LoVo (cell line): Measurements from ENCODE around the gene DSCAM.

Experiments used
- DNase-seq: peaks from one replicate; pipeline ENCODE4 v3.0.0-alpha.2; 2016; ENCODE audit warnings: low spot score

DSCAM gene

GRCh38 chr21:40667967-40668366, 179.0 kb downstream of the DSCAM start:
- no peak for DNase-seq

GRCh38 chr21:40662889-40663288, 184.1 kb downstream of the DSCAM start:
- no peak for DNase-seq

GRCh38 chr21:40660461-40660860, 186.5 kb downstream of the DSCAM start:
- DNase-seq: no peak

DNA sequence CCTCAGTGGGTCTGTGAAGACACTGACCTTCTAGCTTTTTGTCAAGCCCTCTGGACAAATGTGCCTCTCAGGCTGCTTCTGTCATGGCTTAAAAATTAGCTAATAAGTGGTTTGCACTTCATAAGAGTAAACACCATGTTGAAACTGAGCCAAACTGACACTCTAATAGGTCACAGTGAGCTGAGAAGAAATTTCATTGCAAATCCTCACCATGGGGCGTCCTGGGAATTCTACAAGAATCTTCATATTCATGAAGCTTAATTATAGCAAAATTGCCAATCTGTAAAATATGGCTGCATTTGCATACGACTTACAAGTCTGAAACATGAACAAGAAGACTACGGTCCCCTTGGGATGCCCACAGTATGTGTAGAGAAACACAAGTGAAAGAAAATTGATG, 188.6 kb downstream of the DSCAM start:
- no peak for DNase-seq

DNA sequence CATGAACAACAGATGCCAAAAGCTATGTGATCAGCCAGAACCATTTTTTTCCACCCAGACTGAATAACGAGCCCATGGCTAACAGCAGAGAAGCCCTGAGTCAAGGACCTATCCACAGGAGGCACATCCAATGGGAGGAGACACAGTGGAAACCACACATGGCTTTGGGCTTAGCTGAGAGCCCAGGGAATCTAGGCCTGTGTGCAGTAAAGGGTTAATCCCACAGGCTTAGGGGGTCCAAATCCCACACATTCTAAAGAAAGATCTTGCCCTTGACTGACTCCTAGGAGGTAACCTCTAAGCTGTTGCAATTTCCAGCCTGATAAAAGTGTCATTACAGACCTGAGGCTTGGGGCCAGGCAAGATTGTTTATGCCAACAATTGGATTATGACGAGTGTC, 194.5 kb downstream of the DSCAM start:
- DNase-seq: no peak

GRCh38 chr21:40647706-40648105, 199.3 kb downstream of the DSCAM start:
- no peak for DNase-seq

DNA sequence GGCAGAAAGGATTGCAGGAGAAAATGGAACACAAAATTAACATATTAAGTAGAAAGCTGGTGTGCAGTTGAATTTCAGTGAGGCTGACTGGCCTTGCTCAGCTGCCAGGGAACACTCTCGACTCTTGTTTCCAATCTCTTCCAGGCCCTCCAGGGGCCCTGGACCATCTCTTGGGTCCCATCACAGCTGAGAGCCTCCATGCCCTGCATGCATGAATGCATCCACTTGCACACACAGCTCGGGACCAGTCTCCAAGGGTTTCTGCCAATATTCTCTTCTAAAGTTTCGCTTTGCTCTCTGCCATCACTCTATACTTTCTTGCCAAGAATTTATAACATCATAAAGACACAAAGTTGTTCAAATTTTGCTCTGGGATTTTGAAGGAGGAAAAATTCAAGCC, 200.3 kb downstream of the DSCAM start:
- DNase-seq: no peak

DNA sequence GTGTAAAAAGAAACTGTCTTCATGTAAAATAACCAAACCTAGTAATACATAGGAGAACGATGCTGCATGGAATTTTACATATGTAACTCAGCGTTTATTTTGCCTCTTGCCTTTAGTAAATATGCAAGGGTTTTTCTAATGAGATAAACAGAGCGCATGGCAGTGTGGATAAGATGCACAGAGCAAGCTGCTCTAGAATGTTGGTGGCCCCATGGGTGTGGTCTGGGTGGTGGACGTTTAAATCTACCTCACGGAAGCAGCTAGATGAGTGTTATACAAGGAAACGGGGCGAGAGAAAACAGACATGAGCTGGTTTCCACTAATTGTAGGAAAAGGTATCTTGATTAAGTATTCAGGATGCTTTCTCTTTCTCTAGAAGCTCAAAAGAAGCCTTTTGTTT, 205.9 kb downstream of the DSCAM start:
- DNase-seq: no peak

DNA sequence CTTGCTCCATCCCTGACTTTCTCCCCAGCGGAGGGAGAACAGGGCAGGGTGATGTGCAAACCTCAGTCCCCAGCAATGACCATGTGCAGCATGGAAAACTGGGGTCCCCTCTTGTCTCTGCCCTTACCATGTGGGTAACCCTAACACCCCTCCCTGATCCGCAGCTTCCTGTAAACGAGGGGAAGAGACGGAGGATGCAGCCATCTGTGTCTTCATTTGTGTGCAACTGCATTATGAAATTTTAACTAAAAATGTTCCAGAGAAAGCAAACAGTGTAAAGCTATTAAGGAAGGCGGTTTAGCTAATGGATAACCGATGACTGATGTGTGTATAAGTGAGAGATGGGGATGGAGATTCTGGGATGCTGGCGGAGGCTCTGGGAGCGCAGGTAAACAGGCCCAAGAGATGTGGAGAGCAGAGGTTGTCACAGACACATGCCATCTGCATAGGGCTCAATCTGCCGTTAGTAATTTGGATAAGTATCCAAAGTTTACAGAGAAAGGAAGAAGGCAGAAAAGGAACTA, 206.6 kb downstream of the DSCAM start:
- no peak for DNase-seq

DNA sequence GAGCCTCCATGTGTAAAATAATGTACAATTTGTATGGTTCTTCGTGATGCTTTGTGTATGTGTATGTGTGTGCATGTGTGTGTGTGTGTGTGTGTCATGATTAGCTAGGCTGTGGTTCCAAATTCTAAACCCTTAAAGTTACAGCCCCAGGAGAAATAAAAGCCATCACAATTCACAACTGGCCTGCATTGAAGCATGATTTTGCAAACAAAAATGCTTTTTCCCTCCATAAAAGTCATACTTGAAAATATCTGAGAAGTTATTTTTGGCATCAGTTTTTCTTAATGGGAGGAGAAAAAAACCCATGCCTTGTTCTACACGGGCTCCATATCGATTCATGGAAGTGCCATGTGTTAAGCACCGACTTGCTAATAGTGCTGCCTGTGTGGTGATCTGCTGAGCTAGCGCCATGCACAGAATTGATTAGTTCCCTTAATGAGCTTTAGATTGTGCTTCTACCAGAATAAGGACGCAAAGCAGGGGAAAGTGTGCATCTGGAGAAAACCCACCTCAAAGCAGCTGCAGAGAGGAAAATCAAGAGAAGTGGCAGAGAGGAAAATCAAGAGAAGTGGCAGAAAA, 207.3 kb downstream of the DSCAM start:
- DNase-seq: no peak

DNA sequence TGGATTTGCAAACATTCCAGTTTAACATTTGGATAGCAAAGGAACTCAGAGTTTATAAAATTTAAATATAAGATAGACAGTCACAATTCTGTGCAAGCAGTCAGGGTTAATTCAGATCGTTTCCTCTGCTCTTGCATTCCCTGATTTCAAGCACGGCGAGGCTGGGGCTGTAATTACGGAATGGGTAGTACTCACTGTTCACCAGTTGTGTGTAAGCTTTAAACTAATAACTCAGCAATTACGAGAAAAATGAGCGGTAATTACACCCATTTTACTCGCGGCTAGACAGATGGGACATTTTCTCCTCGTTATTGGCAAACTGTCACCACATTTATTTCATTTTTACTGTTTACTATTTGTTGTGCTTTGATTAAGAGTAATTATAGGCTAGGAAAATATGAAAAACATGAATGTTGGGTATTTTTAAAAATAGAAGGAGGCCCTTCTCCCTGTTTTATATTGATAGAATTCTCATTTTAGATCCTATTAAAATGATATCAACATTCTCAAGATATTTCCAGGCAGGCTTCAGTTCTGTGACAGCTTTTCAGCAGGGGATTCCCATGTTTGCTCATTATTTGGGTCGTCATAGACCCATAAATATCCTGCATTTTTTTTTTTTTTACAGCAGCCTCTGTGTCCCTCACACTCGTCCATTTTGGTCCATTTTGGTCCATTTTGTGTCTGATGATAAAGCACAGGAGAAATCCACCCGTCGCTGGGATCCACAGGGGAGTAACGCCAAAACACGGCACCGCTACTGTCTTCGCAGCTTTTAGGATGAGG, 208.3 kb downstream of the DSCAM start:
- no peak for DNase-seq

DNA sequence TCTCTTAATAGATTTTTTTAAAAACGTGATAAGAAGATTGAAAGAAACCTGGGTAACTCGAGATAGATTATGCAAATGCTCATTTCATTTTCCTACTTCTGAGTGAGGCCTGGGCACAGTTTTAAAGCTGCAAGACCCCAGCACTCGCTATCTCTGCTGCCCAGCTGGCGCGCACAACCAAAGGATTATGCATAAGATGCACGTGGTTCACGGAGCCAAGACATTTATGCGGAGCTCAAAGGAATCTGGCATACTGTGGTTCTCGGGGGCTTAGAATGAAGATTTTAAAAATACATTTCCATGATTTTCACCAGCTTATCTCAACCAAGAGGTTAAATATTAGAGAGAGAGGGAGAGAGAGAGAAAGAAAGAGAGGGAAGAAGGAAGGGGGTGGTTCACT, 210.9 kb downstream of the DSCAM start:
- no peak for DNase-seq

DNA sequence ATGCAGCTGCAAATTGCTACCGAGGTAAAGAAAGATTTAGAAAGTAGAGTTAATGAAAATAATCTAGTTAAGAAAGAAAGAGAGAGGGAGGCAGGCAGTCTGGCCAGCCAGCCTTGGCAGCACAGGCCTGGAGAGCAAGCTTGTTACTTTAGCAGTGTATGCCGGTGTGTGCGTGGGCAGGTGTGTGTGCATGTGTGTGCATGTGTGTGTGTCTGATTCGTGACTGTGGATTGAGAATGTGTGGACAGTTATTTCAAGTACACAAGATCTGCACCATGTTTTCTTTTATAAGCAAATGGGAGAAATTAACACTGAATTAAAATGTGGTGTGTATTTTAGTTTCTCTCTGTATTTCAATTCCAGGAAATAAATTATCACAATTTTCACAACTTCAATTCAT, 211.6 kb downstream of the DSCAM start:
- DNase-seq: no peak

GRCh38 chr21:40634141-40634540, 212.8 kb downstream of the DSCAM start:
- no peak for DNase-seq

DNA sequence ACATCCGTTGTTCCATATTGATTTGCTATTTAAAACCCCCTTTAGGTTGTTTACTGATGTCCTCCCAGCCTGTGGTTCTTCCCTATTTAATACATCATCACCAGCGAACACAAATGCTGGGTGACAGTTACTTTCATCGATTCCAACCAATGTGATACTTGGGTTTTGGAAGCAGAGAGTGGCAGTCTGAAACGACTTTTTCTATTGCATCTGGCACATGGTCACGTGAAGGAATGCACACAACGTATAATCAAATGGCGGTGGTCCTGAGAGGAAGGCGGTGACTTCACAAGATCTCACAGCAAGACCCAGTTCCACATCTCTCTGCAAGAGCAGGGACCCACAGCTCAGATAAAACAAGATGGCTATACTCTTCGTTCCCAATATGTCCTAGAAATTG, 213.9 kb downstream of the DSCAM start:
- DNase-seq: no peak

- no peak for DNase-seq
Observed at GRCh38 chr21:40631211-40631610, 215.7 kb downstream of the DSCAM start.

GRCh38 chr21:40625991-40626390, 221.0 kb downstream of the DSCAM start:
- DNase-seq: no peak

- no peak for DNase-seq
Observed at GRCh38 chr21:40623528-40623927, 223.4 kb downstream of the DSCAM start.

- DNase-seq: no peak
Observed at GRCh38 chr21:40622531-40622930, 224.4 kb downstream of the DSCAM start.

- DNase-seq: no peak
Observed at GRCh38 chr21:40620386-40621145, 226.4 kb downstream of the DSCAM start.

DNA sequence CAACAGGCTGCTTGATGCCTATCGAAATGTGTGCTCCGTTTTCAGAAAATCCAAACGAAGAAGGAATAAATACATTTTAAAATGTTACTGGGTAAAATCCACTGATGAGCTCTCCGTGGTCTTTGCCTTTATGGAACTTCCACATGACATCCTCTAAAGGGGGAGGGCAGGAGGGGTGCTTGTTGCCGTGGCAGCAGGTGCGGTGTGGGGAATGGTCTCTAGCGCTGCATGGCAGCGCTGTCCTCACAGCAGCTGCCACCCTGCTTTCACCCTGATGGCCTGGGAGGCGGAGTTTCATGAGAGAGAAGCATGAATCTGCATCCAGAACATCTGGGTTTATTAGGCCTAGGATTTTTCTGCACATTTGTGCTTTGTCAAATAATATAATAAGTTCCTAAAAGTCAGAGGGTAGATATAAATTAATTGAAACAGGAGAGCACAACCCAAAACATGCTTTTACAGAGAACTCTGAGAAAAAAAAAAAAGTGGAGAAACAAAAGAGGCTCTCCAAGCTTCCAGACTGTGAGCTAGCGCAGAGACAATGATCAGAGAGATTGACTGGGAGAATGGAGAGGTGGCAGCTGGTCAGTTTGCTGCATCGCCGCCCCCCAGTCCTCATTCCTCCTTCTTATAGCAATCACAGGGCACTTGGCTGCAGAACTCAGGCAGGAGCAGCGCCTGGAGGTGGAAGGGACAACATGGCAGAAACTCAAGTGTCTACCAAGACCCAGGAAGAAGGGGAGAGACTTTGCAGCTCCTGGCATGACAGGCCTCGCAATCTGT, 228.6 kb downstream of the DSCAM start:
- DNase-seq: no peak

- DNase-seq: no peak
Observed at GRCh38 chr21:40616377-40616704, 230.6 kb downstream of the DSCAM start.
